ELF-1 (cell line): ENCODE measurements around the gene OR2A2.

Experiments used
- DNase-seq: peaks from one replicate; pipeline ENCODE4 v3.0.0-alpha.2; 2016; ENCODE audit warnings: low read depth, low spot score

Gene OR2A2

GRCh38 chr7:144137501-144137900 is 28.1 kb downstream of the OR2A2 start:
- no peak for DNase-seq

GRCh38 chr7:144142187-144142586 is 32.8 kb downstream of the OR2A2 start:
- no peak for DNase-seq

DNA sequence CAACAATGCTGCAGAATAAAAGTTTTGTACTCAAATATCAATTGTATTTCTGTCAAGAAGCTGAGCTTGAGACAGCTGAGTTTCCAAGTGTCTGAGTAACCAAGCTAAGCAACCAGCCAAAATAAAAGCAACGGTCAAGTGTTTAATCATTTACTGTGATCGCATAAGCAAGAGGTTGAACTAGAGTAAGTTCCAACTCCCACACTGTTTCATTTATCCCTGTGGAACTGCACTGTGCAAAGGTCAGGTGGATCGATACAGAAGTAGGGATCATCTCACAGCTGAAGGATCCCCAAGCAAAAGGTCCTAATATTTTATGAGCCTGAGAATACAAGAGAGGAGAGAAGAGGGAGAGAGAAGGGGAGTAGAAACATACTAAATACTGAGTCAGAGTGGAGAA is 35.0 kb downstream of the OR2A2 start:
- no peak for DNase-seq

DNA sequence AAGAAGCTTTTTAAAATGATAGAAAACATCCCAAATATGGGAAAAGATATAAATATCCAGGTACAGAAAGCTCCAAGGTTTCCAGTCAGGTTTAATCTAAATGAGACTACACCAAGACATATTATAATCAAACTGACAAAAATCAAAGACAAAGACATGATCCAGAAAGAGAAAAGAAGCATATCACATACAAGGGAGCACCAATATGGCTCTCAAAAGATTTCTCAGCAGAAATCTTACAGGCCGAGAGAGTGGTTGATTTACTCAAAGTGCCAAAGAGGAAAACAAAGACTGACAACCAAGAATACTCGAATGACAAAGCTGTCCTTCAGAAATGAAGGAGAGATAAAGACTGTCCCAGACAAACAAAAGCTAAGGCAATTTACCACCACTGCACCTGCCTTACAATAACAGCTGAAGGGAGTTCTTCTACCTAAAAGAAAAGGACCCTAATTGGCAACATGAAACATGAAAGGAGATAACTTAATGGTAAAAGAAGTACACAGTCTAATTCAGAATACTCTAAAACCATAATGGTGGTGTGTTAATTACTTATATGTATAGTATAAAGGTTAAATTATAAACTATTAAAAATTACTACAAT is 38.9 kb downstream of the OR2A2 start:
- no peak for DNase-seq

DNA sequence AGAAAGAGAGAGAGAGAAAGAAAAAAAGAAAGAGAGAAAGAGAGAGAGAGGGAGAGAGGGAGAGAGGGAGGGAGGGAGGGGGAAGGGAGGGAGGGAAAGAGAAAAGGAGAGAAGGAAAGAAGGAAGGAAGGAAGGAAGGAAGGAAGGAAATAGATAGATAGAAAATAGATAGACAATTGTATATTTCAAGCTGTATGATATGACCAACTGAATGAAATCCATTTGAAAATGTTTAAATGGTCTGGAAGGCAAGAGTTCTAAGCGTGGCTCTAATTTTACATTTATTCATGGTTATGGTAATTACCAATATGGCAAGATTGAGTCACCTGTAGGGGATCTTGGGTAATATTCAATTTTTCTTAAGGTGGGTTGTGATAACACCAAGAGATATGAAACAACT is 49.5 kb downstream of the OR2A2 start:
- no peak for DNase-seq
